CD4-positive, alpha-beta T cell (primary cell): ENCODE measurements around the gene PTGS1. TPM values are rescaled to one million over a fixed set of nuclear protein-coding genes. Genes with fewer than 3 reads are reported as not detected.

Experiments used
- ATAC-seq: fragments of 200-7000 bp; cut with Tn5 transposase; one replicate; pipeline ENCODE4 v1.10.0; 2022; ENCODE audit warnings: mild to moderate bottlenecking; ENCODE audit not compliant: poor library complexity
- CTCF ChIA-PET: fragments of 350-600 bp; sonication (Branson Sonifier 250); formaldehyde crosslinking; loops from one replicate; lab custom pipeline; 2021; ENCODE audit warnings: antibody characterized with exemption, inconsistent platforms; lab: Charles Lee
- POLR2A ChIA-PET: fragments of 350-600 bp; sonication (Branson Sonifier 250); formaldehyde crosslinking; loops from one replicate; lab custom pipeline; 2021; ENCODE audit warnings: antibody characterized with exemption, inconsistent platforms; lab: Charles Lee
- DNase-seq, 14 experiments: peaks; one replicate each; pipeline ENCODE4 v3.0.0-alpha.2; 2013 to 2020; ENCODE audit warnings: mixed read lengths in 2 of 14
- H3K27ac ChIP-seq, 2 donors: one replicate each; pipeline versions ENCODE4 v1.5.1 to v1.7.0; 2013; ENCODE audit warnings: low read length in 2 of 2, low read depth in 1 of 2, mild to moderate bottlenecking in 1 of 2
- H3K27me3 ChIP-seq, 2 experiments: 1 replicate in 1 of 2; 2 replicates in 1 of 2; pipeline versions ENCODE4 v1.6.1 to v1.7.0; 2013; ENCODE audit warnings: low read length in 2 of 2, control low read depth in 1 of 2, mild to moderate bottlenecking in 1 of 2, moderate library complexity in 1 of 2; ENCODE audit not compliant: insufficient read depth in 2 of 2, control insufficient read depth in 1 of 2
- H3K36me3 ChIP-seq: one replicate; pipeline ENCODE4 v1.6.1; 2013; ENCODE audit warnings: low read length, control low read depth; ENCODE audit not compliant: insufficient read depth
- H3K4me1 ChIP-seq: one replicate; pipeline ENCODE4 v1.6.1; 2013; ENCODE audit warnings: low read length, control low read depth; ENCODE audit not compliant: insufficient read depth
- H3K4me3 ChIP-seq: one replicate; pipeline ENCODE4 v1.5.1; 2013; ENCODE audit warnings: mild to moderate bottlenecking, low read length, moderate library complexity
- H3K9me3 ChIP-seq, 2 experiments: 1 replicate in 1 of 2; 2 replicates in 1 of 2; pipeline versions ENCODE4 v1.6.1 to v1.7.0; 2013; ENCODE audit warnings: low read length in 2 of 2, mild to moderate bottlenecking in 2 of 2, control low read depth in 1 of 2, moderate library complexity in 1 of 2; ENCODE audit not compliant: control insufficient read depth in 1 of 2, insufficient read depth in 1 of 2
- H3K27ac Mint-ChIP-seq: one replicate; pipeline ENCODE4 v1.8.0; 2020; ENCODE audit warnings: mixed read lengths
- H3K27me3 Mint-ChIP-seq: one replicate; pipeline ENCODE4 v1.8.0; 2021; ENCODE audit warnings: mixed read lengths
- H3K36me3 Mint-ChIP-seq: one replicate; pipeline ENCODE4 v1.8.0; 2021; ENCODE audit warnings: low read depth, mixed read lengths
- H3K4me1 Mint-ChIP-seq: one replicate; pipeline ENCODE4 v1.8.0; 2021; ENCODE audit warnings: low read depth, mixed read lengths
- H3K4me3 Mint-ChIP-seq: one replicate; pipeline ENCODE4 v1.8.0; 2020; ENCODE audit warnings: mild to moderate bottlenecking, mixed read lengths
- H3K9me3 Mint-ChIP-seq: one replicate; pipeline ENCODE4 v1.8.0; 2020; ENCODE audit warnings: mixed read lengths
- intact Hi-C, 2 experiments: fragments of 100-400 bp; cut with DNase I in 1 of 2; cut with micrococcal nuclease in 1 of 2; formaldehyde crosslinking; loops; one replicate each; pipeline versions ENCODE4 v1.15.1 to v1.9.0; 2023 to 2025; cut with DNase I, micrococcal nuclease
- total RNA-seq, 174 experiments: library from RNA in 2 of 174; stranded (reverse) in 2 of 174; gene quantifications; one replicate each; pipeline ENCODE4 v1.2.3 and lab custom pipeline; 2021 to 2026
- TF ChIP-seq, protein P1 (sequence below): fragments of 200-600 bp; IDR thresholded peaks from one replicate; pipeline ENCODE4 v1.8.0; 2022; ENCODE audit warnings: antibody characterized with exemption, mild to moderate bottlenecking

The PTGS1 gene
- total RNA-seq, 2 experiments from 2014 or later: 0.14 to 0.27 TPM

DNA sequence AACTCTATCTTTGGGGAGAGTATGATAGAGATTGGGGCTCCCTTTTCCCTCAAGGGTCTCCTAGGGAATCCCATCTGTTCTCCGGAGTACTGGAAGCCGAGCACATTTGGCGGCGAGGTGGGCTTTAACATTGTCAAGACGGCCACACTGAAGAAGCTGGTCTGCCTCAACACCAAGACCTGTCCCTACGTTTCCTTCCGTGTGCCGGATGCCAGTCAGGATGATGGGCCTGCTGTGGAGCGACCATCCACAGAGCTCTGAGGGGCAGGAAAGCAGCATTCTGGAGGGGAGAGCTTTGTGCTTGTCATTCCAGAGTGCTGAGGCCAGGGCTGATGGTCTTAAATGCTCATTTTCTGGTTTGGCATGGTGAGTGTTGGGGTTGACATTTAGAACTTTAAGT, 21.5 kb downstream of the PTGS1 start:
- no peaks in the 10 kb centered on the region for H3K4me1 Mint-ChIP-seq
- ChIA-PET CTCF (no interaction called here), POLR2A (no interaction called here)
- TF ChIP-seq, protein P1, sequence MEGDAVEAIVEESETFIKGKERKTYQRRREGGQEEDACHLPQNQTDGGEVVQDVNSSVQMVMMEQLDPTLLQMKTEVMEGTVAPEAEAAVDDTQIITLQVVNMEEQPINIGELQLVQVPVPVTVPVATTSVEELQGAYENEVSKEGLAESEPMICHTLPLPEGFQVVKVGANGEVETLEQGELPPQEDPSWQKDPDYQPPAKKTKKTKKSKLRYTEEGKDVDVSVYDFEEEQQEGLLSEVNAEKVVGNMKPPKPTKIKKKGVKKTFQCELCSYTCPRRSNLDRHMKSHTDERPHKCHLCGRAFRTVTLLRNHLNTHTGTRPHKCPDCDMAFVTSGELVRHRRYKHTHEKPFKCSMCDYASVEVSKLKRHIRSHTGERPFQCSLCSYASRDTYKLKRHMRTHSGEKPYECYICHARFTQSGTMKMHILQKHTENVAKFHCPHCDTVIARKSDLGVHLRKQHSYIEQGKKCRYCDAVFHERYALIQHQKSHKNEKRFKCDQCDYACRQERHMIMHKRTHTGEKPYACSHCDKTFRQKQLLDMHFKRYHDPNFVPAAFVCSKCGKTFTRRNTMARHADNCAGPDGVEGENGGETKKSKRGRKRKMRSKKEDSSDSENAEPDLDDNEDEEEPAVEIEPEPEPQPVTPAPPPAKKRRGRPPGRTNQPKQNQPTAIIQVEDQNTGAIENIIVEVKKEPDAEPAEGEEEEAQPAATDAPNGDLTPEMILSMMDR: no peak
- Histone ChIP-seq H3K4me1 (no peaks in the 10 kb centered on the region), H3K27ac (no peak overlapping the region), H3K4me3 (no peak overlapping the region), H3K27me3 (peaks cover 0 to 10% of the 10 kb centered on the region in 2 experiments), H3K9me3 (no peaks in the 10 kb centered on the region), H3K36me3 (no peaks in the 10 kb centered on the region)
- intact Hi-C loops: no loop called here
- DNase-seq: no peak
- H3K27ac Mint-ChIP-seq: no peak overlapping the region
- H3K27me3 Mint-ChIP-seq: peaks cover 38% of the 10 kb centered on the region
- no peak overlapping the region for H3K4me3 Mint-ChIP-seq
- no peaks in the 10 kb centered on the region for H3K36me3 Mint-ChIP-seq
- no peaks in the 10 kb centered on the region for H3K9me3 Mint-ChIP-seq
- no peak for ATAC-seq

DNA sequence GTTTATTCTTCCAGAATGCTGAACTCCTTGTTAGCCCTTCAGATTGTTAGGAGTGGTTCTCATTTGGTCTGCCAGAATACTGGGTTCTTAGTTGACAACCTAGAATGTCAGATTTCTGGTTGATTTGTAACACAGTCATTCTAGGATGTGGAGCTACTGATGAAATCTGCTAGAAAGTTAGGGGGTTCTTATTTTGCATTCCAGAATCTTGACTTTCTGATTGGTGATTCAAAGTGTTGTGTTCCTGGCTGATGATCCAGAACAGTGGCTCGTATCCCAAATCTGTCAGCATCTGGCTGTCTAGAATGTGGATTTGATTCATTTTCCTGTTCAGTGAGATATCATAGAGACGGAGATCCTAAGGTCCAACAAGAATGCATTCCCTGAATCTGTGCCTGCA, 21.9 kb downstream of the PTGS1 start:
- Mint-ChIP-seq H3K9me3 (no peaks in the 10 kb centered on the region), H3K36me3 (no peaks in the 10 kb centered on the region)
- CTCF ChIA-PET: no interaction called here

DNA sequence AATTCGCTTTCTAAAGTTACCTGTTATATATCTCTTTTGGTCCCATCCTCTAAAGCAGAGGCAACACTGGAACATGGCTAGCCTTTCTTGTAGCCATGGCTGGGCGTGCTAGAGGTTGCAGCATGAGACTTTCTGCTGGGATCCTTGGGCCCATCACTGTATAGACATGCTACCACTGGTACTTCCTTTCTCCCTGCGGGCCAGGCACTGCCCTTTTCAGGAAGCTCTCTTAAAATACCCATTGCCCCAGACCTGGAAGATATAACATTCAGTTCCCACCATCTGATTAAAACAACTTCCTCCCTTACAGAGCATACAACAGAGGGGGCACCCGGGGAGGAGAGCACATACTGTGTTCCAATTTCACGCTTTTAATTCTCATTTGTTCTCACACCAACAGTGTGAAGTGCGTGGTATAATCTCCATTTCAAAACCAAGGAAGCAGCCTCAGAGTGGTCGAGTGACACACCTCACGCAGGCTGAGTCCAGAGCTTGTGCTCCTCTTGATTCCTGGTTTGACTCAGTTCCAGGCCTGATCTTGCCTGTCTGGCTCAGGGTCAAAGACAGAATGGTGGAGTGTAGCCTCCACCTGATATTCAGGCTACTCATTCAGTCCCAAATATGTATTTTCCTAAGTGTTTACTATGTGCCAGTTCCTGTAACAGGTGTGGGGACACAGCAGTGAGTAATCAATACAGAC, 22.6 kb downstream of the PTGS1 start:
- Histone ChIP-seq H3K4me3 (no peak overlapping the region), H3K4me1 (no peaks in the 10 kb centered on the region), H3K27me3 (peaks cover 0 to 10% of the 10 kb centered on the region in 2 experiments), H3K27ac (no peak overlapping the region), H3K36me3 (no peaks in the 10 kb centered on the region), H3K9me3 (peaks cover 0 to 1% of the 10 kb centered on the region in 2 experiments)
- intact Hi-C loops: no loop called here
- no peak for DNase-seq
- POLR2A ChIA-PET: no interaction called here
- TF ChIP-seq, protein P1: no peak
- CTCF ChIA-PET: no interaction called here
- no peak for ATAC-seq
- H3K4me3 Mint-ChIP-seq: no peak overlapping the region
- peaks cover 34% of the 10 kb centered on the region for H3K27me3 Mint-ChIP-seq
- H3K9me3 Mint-ChIP-seq: no peaks in the 10 kb centered on the region
- no peaks in the 10 kb centered on the region for H3K36me3 Mint-ChIP-seq
- H3K27ac Mint-ChIP-seq: no peak overlapping the region
- no peaks in the 10 kb centered on the region for H3K4me1 Mint-ChIP-seq

More for the DNA sequence above, 21.9 kb downstream of the PTGS1 start:
- H3K27me3 Mint-ChIP-seq: peaks cover 38% of the 10 kb centered on the region
- H3K4me3 Mint-ChIP-seq: no peak overlapping the region
- no peak for DNase-seq
- POLR2A ChIA-PET: no interaction called here
- no peaks in the 10 kb centered on the region for H3K4me1 Mint-ChIP-seq
- Histone ChIP-seq H3K27me3 (peaks cover 0 to 10% of the 10 kb centered on the region in 2 experiments), H3K4me3 (no peak overlapping the region), H3K27ac (no peak overlapping the region), H3K36me3 (no peaks in the 10 kb centered on the region), H3K4me1 (no peaks in the 10 kb centered on the region), H3K9me3 (no peaks in the 10 kb centered on the region)
- no peak overlapping the region for H3K27ac Mint-ChIP-seq
- TF ChIP-seq, protein P1: no peak
- ATAC-seq: no peak
- intact Hi-C loops: no loop called here
